Astrocyte (in vitro differentiated cells and primary cell): Measurements from ENCODE around the gene TRIM63. TPM values are rescaled to one million over a fixed set of nuclear protein-coding genes. Genes with fewer than 3 reads are reported as not detected.

Source experiments
- DNase-seq: peaks from one replicate; pipeline ENCODE4 v3.0.0-alpha.2; 2010; ENCODE audit warnings: low read depth
- FAIRE-seq: peaks from 2 replicates; lab custom pipeline; 2011; peaks lifted over from hg19 to GRCh38; lab: Jason Lieb, UNC
- H2AFZ ChIP-seq: 2 replicates; pipeline ENCODE4 v1.6.0; 2012; ENCODE audit warnings: low read depth, low read length, inconsistent platforms
- H3K27ac ChIP-seq: 2 replicates; pipeline ENCODE4 v1.5.1; 2011; ENCODE audit warnings: low read depth, low read length, inconsistent platforms
- H3K27me3 ChIP-seq: 2 replicates; pipeline ENCODE4 v1.6.0; 2011; ENCODE audit warnings: low read length, inconsistent platforms; ENCODE audit not compliant: insufficient read depth
- H3K36me3 ChIP-seq: 2 replicates; pipeline ENCODE4 v1.5.1; 2011; ENCODE audit warnings: low read length, inconsistent platforms; ENCODE audit not compliant: insufficient read depth
- H3K4me1 ChIP-seq: 2 replicates; pipeline ENCODE4 v1.5.1; 2011; ENCODE audit warnings: low read length, inconsistent platforms; ENCODE audit not compliant: insufficient read depth
- H3K4me2 ChIP-seq: 2 replicates; pipeline ENCODE4 v1.6.0; 2012; ENCODE audit warnings: low read length, inconsistent platforms
- H3K4me3 ChIP-seq: 2 replicates; pipeline ENCODE4 v1.5.1; 2011; ENCODE audit warnings: low read depth, mild to moderate bottlenecking, low read length, inconsistent platforms; ENCODE audit not compliant: insufficient read depth
- H3K79me2 ChIP-seq: 2 replicates; pipeline ENCODE4 v1.6.0; 2012; ENCODE audit warnings: mild to moderate bottlenecking, low read length, inconsistent platforms; ENCODE audit not compliant: insufficient read depth
- H3K9ac ChIP-seq: 2 replicates; pipeline ENCODE4 v1.6.0; 2012; ENCODE audit warnings: mild to moderate bottlenecking, low read length, inconsistent platforms
- H3K9me3 ChIP-seq: 2 replicates; pipeline ENCODE4 v1.5.1; 2012; ENCODE audit warnings: low read depth, mild to moderate bottlenecking, low read length, inconsistent platforms; ENCODE audit not compliant: insufficient read depth
- H4K20me1 ChIP-seq: 2 replicates; pipeline ENCODE4 v1.6.0; 2012; ENCODE audit warnings: low read length, inconsistent platforms; ENCODE audit not compliant: insufficient read depth
- H3K27ac Mint-ChIP-seq: one replicate; pipeline ENCODE4 v1.8.0; 2021; ENCODE audit warnings: mild to moderate bottlenecking, mixed read lengths; ENCODE audit not compliant: unreplicated experiment
- H3K27me3 Mint-ChIP-seq: one replicate; pipeline ENCODE4 v1.8.0; 2021; ENCODE audit warnings: low read depth, mixed read lengths; ENCODE audit not compliant: unreplicated experiment
- H3K36me3 Mint-ChIP-seq: one replicate; pipeline ENCODE4 v1.8.0; 2021; ENCODE audit warnings: low read depth, mixed read lengths; ENCODE audit not compliant: unreplicated experiment
- H3K4me1 Mint-ChIP-seq: one replicate; pipeline ENCODE4 v1.8.0; 2021; ENCODE audit warnings: low read depth, mixed read lengths; ENCODE audit not compliant: unreplicated experiment
- H3K4me3 Mint-ChIP-seq: one replicate; pipeline ENCODE4 v1.8.0; 2021; ENCODE audit warnings: mild to moderate bottlenecking, moderate library complexity, mixed read lengths; ENCODE audit not compliant: unreplicated experiment
- H3K9me3 Mint-ChIP-seq: one replicate; pipeline ENCODE4 v1.8.0; 2021; ENCODE audit warnings: mild to moderate bottlenecking, mixed read lengths; ENCODE audit not compliant: unreplicated experiment
- EZH2 ChIP-seq: IDR thresholded peaks from 2 replicates; pipeline ENCODE4 v1.6.1; 2012; ENCODE audit warnings: mild to moderate bottlenecking, low read length, inconsistent platforms; ENCODE audit not compliant: insufficient read depth
- total RNA-seq: library from RNA; stranded (reverse); gene quantifications from 2 replicates; pipeline ENCODE4 v1.2.1, GENCODE V29; 2021
- TF ChIP-seq, protein P1 (sequence below): IDR thresholded peaks from 2 replicates; pipeline ENCODE4 v1.5.1; 2011; ENCODE audit warnings: low read depth, mild to moderate bottlenecking, inconsistent platforms, low read length, moderate library complexity; ENCODE audit not compliant: insufficient read depth

The TRIM63 gene
- total RNA-seq, 1 donor from 2014 or later, result not detected

DNA sequence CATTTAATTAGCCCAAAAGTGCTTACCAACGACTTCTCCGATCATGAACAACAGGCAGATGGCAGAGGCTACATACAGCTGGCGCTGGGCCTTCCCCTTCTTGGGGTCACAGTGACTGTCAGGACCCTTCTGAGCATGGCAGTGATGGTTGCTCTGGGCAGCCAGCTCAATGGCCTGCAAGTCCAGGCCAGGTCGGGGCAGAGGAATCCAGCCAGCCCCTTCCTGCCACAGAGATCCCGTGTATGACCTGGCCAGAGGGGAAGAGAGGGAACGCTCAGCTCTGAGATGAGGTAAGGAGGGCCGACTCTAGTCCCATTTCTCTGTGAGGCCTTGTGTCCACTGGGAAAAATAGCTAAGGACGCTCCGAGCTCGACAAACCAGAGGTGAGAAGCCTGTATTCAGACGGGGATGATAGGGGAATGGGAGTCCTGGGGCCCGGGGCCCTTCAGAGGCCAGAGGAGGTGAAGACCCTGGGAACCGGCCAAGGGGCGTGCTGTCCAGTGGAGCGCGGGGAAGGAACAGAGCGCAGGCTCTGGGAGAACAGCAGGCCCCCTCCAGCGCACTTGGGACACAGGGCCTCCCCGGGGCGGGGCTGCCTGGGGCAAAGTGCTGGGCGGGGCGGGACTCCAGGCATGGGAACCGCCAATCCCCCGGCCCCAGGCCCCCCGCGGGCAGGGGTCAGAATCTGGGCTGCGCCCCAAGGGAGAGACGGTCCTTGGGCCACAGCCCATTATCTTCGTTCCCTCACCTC is 22.3 kb downstream of the TRIM63 start:
- DNase-seq, result no peak
- Histone ChIP-seq H3K4me2 (no peak overlapping the region), H3K9me3 (no peaks in the 10 kb centered on the region), H3K4me1 (peaks cover 2% of the 10 kb centered on the region), H3K9ac (no peak overlapping the region), H3K27ac (no peak overlapping the region), H3K79me2 (no peaks in the 10 kb centered on the region), H3K27me3 (peaks cover 66% of the 10 kb centered on the region), H3K36me3 (no peaks in the 10 kb centered on the region), H4K20me1 (no peaks in the 10 kb centered on the region), H2AFZ (no peak overlapping the region), H3K4me3 (no peak overlapping the region)
- no peak overlapping the region for H3K4me3 Mint-ChIP-seq
- FAIRE-seq, result no peak
- H3K9me3 Mint-ChIP-seq, result peaks cover 3% of the 10 kb centered on the region
- TF ChIP-seq EZH2, result no peak
- no peak overlapping the region for H3K27ac Mint-ChIP-seq
- H3K27me3 Mint-ChIP-seq, result peaks cover 76% of the 10 kb centered on the region
- H3K4me1 Mint-ChIP-seq, result peaks cover 3% of the 10 kb centered on the region
- H3K36me3 Mint-ChIP-seq, result peaks cover 3% of the 10 kb centered on the region

GRCh38 chr1:26044414-26044813 is 23.0 kb downstream of the TRIM63 start:
- no peaks in the 10 kb centered on the region for H4K20me1 ChIP-seq
- no peak overlapping the region for H3K4me3 Mint-ChIP-seq
- no peak for FAIRE-seq

DNA sequence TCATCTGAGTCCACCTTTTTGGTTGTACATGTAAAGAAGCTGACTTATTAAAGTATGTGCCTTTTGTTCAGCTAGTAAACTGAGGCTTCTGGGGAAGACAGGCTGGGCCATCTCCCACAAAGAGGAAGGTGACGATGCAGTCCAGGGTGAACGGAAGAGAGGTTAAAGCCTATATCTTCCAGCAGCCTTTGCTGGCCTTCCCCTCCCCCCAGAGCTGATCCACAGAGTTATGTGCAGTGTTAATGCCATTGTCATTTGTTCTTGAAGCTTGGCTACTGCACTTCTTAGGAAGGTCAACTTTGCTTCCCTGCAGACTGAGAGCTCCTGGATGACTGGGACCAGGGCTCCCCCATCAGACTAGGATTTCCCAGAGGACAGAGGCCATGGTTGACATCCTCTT is 23.7 kb downstream of the TRIM63 start:
- no peak overlapping the region for H3K4me2 ChIP-seq
- no peak overlapping the region for H3K9ac ChIP-seq
- H3K9me3 ChIP-seq, result no peaks in the 10 kb centered on the region
- peaks cover 54% of the 10 kb centered on the region for H3K27me3 ChIP-seq
- no peaks in the 10 kb centered on the region for H3K36me3 ChIP-seq
- TF ChIP-seq EZH2, result no peak
- TF ChIP-seq, protein P1, sequence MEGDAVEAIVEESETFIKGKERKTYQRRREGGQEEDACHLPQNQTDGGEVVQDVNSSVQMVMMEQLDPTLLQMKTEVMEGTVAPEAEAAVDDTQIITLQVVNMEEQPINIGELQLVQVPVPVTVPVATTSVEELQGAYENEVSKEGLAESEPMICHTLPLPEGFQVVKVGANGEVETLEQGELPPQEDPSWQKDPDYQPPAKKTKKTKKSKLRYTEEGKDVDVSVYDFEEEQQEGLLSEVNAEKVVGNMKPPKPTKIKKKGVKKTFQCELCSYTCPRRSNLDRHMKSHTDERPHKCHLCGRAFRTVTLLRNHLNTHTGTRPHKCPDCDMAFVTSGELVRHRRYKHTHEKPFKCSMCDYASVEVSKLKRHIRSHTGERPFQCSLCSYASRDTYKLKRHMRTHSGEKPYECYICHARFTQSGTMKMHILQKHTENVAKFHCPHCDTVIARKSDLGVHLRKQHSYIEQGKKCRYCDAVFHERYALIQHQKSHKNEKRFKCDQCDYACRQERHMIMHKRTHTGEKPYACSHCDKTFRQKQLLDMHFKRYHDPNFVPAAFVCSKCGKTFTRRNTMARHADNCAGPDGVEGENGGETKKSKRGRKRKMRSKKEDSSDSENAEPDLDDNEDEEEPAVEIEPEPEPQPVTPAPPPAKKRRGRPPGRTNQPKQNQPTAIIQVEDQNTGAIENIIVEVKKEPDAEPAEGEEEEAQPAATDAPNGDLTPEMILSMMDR, result no peak
- H3K27ac Mint-ChIP-seq, result no peak overlapping the region
- H3K4me3 Mint-ChIP-seq, result no peak overlapping the region
- no peak overlapping the region for H3K27ac ChIP-seq
- peaks cover 2% of the 10 kb centered on the region for H3K4me1 ChIP-seq
- H3K4me3 ChIP-seq, result no peak overlapping the region
- H4K20me1 ChIP-seq, result no peaks in the 10 kb centered on the region
- no peak for DNase-seq
- peaks cover 3% of the 10 kb centered on the region for H3K9me3 Mint-ChIP-seq
- H2AFZ ChIP-seq, result no peak overlapping the region
- no peaks in the 10 kb centered on the region for H3K4me1 Mint-ChIP-seq
- H3K27me3 Mint-ChIP-seq, result peaks cover 64% of the 10 kb centered on the region
- no peak for FAIRE-seq
- H3K36me3 Mint-ChIP-seq, result peaks cover 3% of the 10 kb centered on the region
- H3K79me2 ChIP-seq, result no peaks in the 10 kb centered on the region

More at GRCh38 chr1:26044414-26044813, 23.0 kb downstream of the TRIM63 start:
- peaks cover 61% of the 10 kb centered on the region for H3K27me3 ChIP-seq
- Mint-ChIP-seq H3K27ac (peak overlapping the region; percentile 7), H3K4me1 (no peaks in the 10 kb centered on the region), H3K9me3 (peaks cover 3% of the 10 kb centered on the region), H3K27me3 (peaks cover 69% of the 10 kb centered on the region), H3K36me3 (peaks cover 3% of the 10 kb centered on the region)
- TF ChIP-seq EZH2, result no peak
- TF ChIP-seq, protein P1, result no peak
- no peak overlapping the region for H3K4me2 ChIP-seq
- H3K9ac ChIP-seq, result no peak overlapping the region
- H3K9me3 ChIP-seq, result no peaks in the 10 kb centered on the region
- no peak for DNase-seq
- H3K27ac ChIP-seq, result no peak overlapping the region
- no peak overlapping the region for H3K4me3 ChIP-seq
- peaks cover 2% of the 10 kb centered on the region for H3K4me1 ChIP-seq
- H3K79me2 ChIP-seq, result no peaks in the 10 kb centered on the region
- H2AFZ ChIP-seq, result no peak overlapping the region
- H3K36me3 ChIP-seq, result no peaks in the 10 kb centered on the region
